ENCODE measurements around the gene IL12A.

The IL12A gene

GRCh38 chr3:159988617-159989271 lies at the start of gene IL12A:
Gene IL12A, plus strand, starts transcription at chr3:159988835.
- peak within 1 kb of the TSS; percentile 62 for H3K4me3 ChIP-seq (ENCODE audit: low read length)
- peak; percentile 95 for TF ChIP-seq CTCF (conservative IDR thresholded peaks at IDR 0.05; ENCODE audit: low read depth, low read length)
- DNase-seq (ENCODE audit: low read depth): no peak

- DNase-seq (ENCODE audit: low read depth): no peak
- no peak for TF ChIP-seq CTCF (conservative IDR thresholded peaks at IDR 0.05; ENCODE audit: low read depth, low read length)
- H3K4me3 ChIP-seq (ENCODE audit: low read length): no peak overlapping the region
Measured at GRCh38 chr3:159941038-159942000, 47.3 kb upstream of the IL12A start.

GRCh38 chr3:159944781-159945180 lies 43.9 kb upstream of the IL12A start:
- DNase-seq (ENCODE audit: low read depth): no peak
- H3K4me3 ChIP-seq (ENCODE audit: low read length): no peak overlapping the region
- no peak for TF ChIP-seq CTCF (conservative IDR thresholded peaks at IDR 0.05; ENCODE audit: low read depth, low read length)

- no peak for TF ChIP-seq CTCF (conservative IDR thresholded peaks at IDR 0.05; ENCODE audit: low read depth, low read length)
- no peak for DNase-seq (ENCODE audit: low read depth)
- H3K4me3 ChIP-seq (ENCODE audit: low read length): no peak overlapping the region
Measured at GRCh38 chr3:159945930-159946329, 42.7 kb upstream of the IL12A start.

GRCh38 chr3:159947220-159947619 lies 41.4 kb upstream of the IL12A start:
- no peak overlapping the region for H3K4me3 ChIP-seq (ENCODE audit: low read length)
- TF ChIP-seq CTCF (conservative IDR thresholded peaks at IDR 0.05; ENCODE audit: low read depth, low read length): no peak
- DNase-seq (ENCODE audit: low read depth): peak; percentile 65

GRCh38 chr3:159948429-159949144 lies 40.0 kb upstream of the IL12A start:
- no peak for TF ChIP-seq CTCF (conservative IDR thresholded peaks at IDR 0.05; ENCODE audit: low read depth, low read length)
- no peak for DNase-seq (ENCODE audit: low read depth)
- no peak overlapping the region for H3K4me3 ChIP-seq (ENCODE audit: low read length)
